Adipocyte (in vitro differentiated cells): Measurements from ENCODE around the gene SPN.
"Not testable (repeated sequence)": the region's sequence is repeated elsewhere in the genome, so short reads cannot be mapped to it uniquely, and the experiment has no call there.

ENCODE experiments used
- DNase-seq: peaks from one replicate; pipeline ENCODE4 v3.0.0-alpha.2; 2015; ENCODE audit warnings: low read depth
- H3K27me3 ChIP-seq: replicated peaks from 2 replicates; pipeline ENCODE4 v1.7.0; 2013; ENCODE audit warnings: mild to moderate bottlenecking, low read length, moderate library complexity; ENCODE audit not compliant: control insufficient read depth, insufficient read depth
- H3K36me3 ChIP-seq: 2 replicates; pipeline ENCODE4 v1.7.0; 2013; ENCODE audit warnings: low read length, mild to moderate bottlenecking, moderate library complexity; ENCODE audit not compliant: control insufficient read depth, insufficient read depth, severe bottlenecking
- H3K4me1 ChIP-seq: 2 replicates; pipeline ENCODE4 v1.7.0; 2013; ENCODE audit warnings: mild to moderate bottlenecking, low read length, moderate library complexity; ENCODE audit not compliant: control insufficient read depth, insufficient read depth
- H3K4me3 ChIP-seq: 2 replicates; pipeline ENCODE4 v1.7.0; 2013; ENCODE audit warnings: mild to moderate bottlenecking, low read length, moderate library complexity
- H3K9ac ChIP-seq: 2 replicates; pipeline ENCODE4 v1.7.0; 2013; ENCODE audit warnings: mild to moderate bottlenecking, low read length, moderate library complexity
- H3K9me3 ChIP-seq: 2 replicates; pipeline ENCODE4 v1.7.0; 2013; ENCODE audit warnings: mild to moderate bottlenecking, low read length, moderate library complexity; ENCODE audit not compliant: control insufficient read depth

Gene SPN

GRCh38 chr16:29680180-29680598, 17.1 kb downstream of the SPN start:
- no peaks in the 10 kb centered on the region for H3K36me3 ChIP-seq
- no peaks in the 10 kb centered on the region for H3K27me3 ChIP-seq
- H3K9me3 ChIP-seq, result no peaks in the 10 kb centered on the region
- peak overlapping the region; percentile 73 for H3K4me3 ChIP-seq
- no peak for DNase-seq
- H3K9ac ChIP-seq, result no peak overlapping the region
- H3K4me1 ChIP-seq, result peaks cover 4% of the 10 kb centered on the region

GRCh38 chr16:29683543-29684090, 20.6 kb downstream of the SPN start:
- no peak overlapping the region for H3K4me3 ChIP-seq

GRCh38 chr16:29684679-29685078, 21.6 kb downstream of the SPN start:
- H3K4me1 ChIP-seq, result no peaks in the 10 kb centered on the region
- H3K9me3 ChIP-seq, result no peaks in the 10 kb centered on the region
- no peak for DNase-seq
- H3K9ac ChIP-seq, result no peak overlapping the region
- H3K27me3 ChIP-seq, result no peaks in the 10 kb centered on the region
- no peak overlapping the region for H3K4me3 ChIP-seq
- no peaks in the 10 kb centered on the region for H3K36me3 ChIP-seq

More at GRCh38 chr16:29683543-29684090, 20.6 kb downstream of the SPN start:
- Histone ChIP-seq H3K36me3 (no peaks in the 10 kb centered on the region), H3K4me1 (peaks cover 4% of the 10 kb centered on the region), H3K27me3 (no peaks in the 10 kb centered on the region), H3K9me3 (no peaks in the 10 kb centered on the region), H3K9ac (no peak overlapping the region)
- DNase-seq, result no peak

GRCh38 chr16:29686740-29687332, 23.8 kb downstream of the SPN start:
- Histone ChIP-seq H3K9ac (no peak overlapping the region), H3K9me3 (no peaks in the 10 kb centered on the region), H3K36me3 (no peaks in the 10 kb centered on the region), H3K4me1 (no peaks in the 10 kb centered on the region), H3K4me3 (no peak overlapping the region), H3K27me3 (no peaks in the 10 kb centered on the region)
- DNase-seq, result no peak

GRCh38 chr16:29687755-29688154, 24.7 kb downstream of the SPN start:
- Histone ChIP-seq H3K27me3 (no peaks in the 10 kb centered on the region), H3K4me3 (no peak overlapping the region), H3K9me3 (no peaks in the 10 kb centered on the region), H3K36me3 (no peaks in the 10 kb centered on the region), H3K9ac (no peak overlapping the region), H3K4me1 (no peaks in the 10 kb centered on the region)
- DNase-seq, result no peak

GRCh38 chr16:29688172-29688571, 25.1 kb downstream of the SPN start:
- Histone ChIP-seq H3K4me3 (no peak overlapping the region), H3K4me1 (no peaks in the 10 kb centered on the region), H3K27me3 (no peaks in the 10 kb centered on the region), H3K36me3 (no peaks in the 10 kb centered on the region), H3K9ac (no peak overlapping the region), H3K9me3 (no peaks in the 10 kb centered on the region)
- DNase-seq, result no peak

- H3K4me1 ChIP-seq, H3K36me3 ChIP-seq, H3K4me3 ChIP-seq, H3K9ac ChIP-seq, H3K27me3 ChIP-seq, H3K9me3 ChIP-seq, DNase-seq: not testable (repeated sequence)
These were observed 26.7 kb downstream of the SPN start for GRCh38 chr16:29689490-29690351.

GRCh38 chr16:29692606-29693005, 29.6 kb downstream of the SPN start:
- not testable (repeated sequence) for DNase-seq, H3K4me1 ChIP-seq, H3K4me3 ChIP-seq, H3K36me3 ChIP-seq, H3K9ac ChIP-seq, H3K9me3 ChIP-seq, H3K27me3 ChIP-seq

- Histone ChIP-seq H3K27me3 (no peaks in the 10 kb centered on the region), H3K4me3 (no peak overlapping the region), H3K9me3 (peaks cover 5% of the 10 kb centered on the region), H3K4me1 (no peaks in the 10 kb centered on the region), H3K36me3 (no peaks in the 10 kb centered on the region), H3K9ac (no peak overlapping the region)
- no peak for DNase-seq
These were observed 31.5 kb downstream of the SPN start for GRCh38 chr16:29694384-29695195.

- H3K4me1 ChIP-seq, H3K9ac ChIP-seq, H3K27me3 ChIP-seq, DNase-seq, H3K36me3 ChIP-seq, H3K9me3 ChIP-seq, H3K4me3 ChIP-seq: not testable (repeated sequence)
These were observed 32.6 kb downstream of the SPN start for GRCh38 chr16:29695675-29696074.

- Histone ChIP-seq H3K36me3 (no peaks in the 10 kb centered on the region), H3K27me3 (no peaks in the 10 kb centered on the region), H3K9ac (no peak overlapping the region), H3K4me3 (no peak overlapping the region), H3K9me3 (peaks cover 5% of the 10 kb centered on the region), H3K4me1 (no peaks in the 10 kb centered on the region)
- no peak for DNase-seq
These were observed 33.9 kb downstream of the SPN start for GRCh38 chr16:29696881-29697331.
